Panc1 (cell line): ENCODE data around the gene KNCN. TPM values are rescaled to one million over a fixed set of nuclear protein-coding genes. Genes with fewer than 3 reads are reported as not detected.

Source experiments
- ATAC-seq: fragments of 200-7000 bp; cut with Tn5 transposase; 2 replicates; pipeline ENCODE4 v1.9.1; 2020; ENCODE audit warnings: mild to moderate bottlenecking, moderate library complexity
- BruUV-seq: library from RNA; stranded (reverse); fragments of 400-500 nt; replicated peaks from 2 replicates; lab custom pipeline; 2021; lab: Mats Ljungman, UMichigan
- CTCF ChIA-PET: fragments of 300-600 bp; sonication (Branson Sonifier 250); formaldehyde crosslinking; loops from one replicate; lab custom pipeline; 2022; ENCODE audit warnings: antibody characterized with exemption; lab: Charles Lee
- POLR2A ChIA-PET: fragments of 300-600 bp; sonication (Branson Sonifier 250); formaldehyde crosslinking; loops from one replicate; lab custom pipeline; 2022; ENCODE audit warnings: antibody characterized with exemption; lab: Charles Lee
- DNase-seq: peaks from one replicate; pipeline ENCODE4 v3.0.0-alpha.2; 2010; ENCODE audit warnings: low read depth, low spot score
- H3K27ac ChIP-seq: 2 replicates; pipeline ENCODE4 v1.5.1; 2011; ENCODE audit warnings: mild to moderate bottlenecking, low read length, inconsistent platforms
- H3K27me3 ChIP-seq: fragments of 200-500 bp; sonication (Bioruptor generic); 2 replicates; pipeline ENCODE4 v1.6.0; 2014; ENCODE audit warnings: low read length, inconsistent platforms; ENCODE audit not compliant: control insufficient read depth, insufficient read depth
- H3K36me3 ChIP-seq: fragments of 200-500 bp; sonication (Bioruptor generic); 2 replicates; pipeline ENCODE4 v1.5.1; 2014; ENCODE audit warnings: inconsistent platforms, mild to moderate bottlenecking, low read length, moderate library complexity; ENCODE audit not compliant: control insufficient read depth, insufficient read depth
- H3K4me1 ChIP-seq: 2 replicates; pipeline ENCODE4 v1.5.1; 2011; ENCODE audit warnings: inconsistent platforms, mild to moderate bottlenecking, low read length, moderate library complexity; ENCODE audit not compliant: control insufficient read depth, insufficient read depth
- H3K4me3 ChIP-seq, 2 experiments: 2 replicates each; pipeline ENCODE4 v1.5.1; 2011 to 2012; ENCODE audit warnings: low read depth in 2 of 2, low read length in 2 of 2, mild to moderate bottlenecking in 2 of 2, inconsistent platforms in 1 of 2, moderate library complexity in 1 of 2
- H3K9me3 ChIP-seq: fragments of 200-500 bp; sonication (Bioruptor generic); 2 replicates; pipeline ENCODE4 v1.5.1; 2014; ENCODE audit warnings: low read depth, mild to moderate bottlenecking, inconsistent platforms, low read length, moderate library complexity; ENCODE audit not compliant: control insufficient read depth, insufficient read depth
- POLR2AphosphoS5 ChIP-seq: IDR thresholded peaks from 2 replicates; pipeline ENCODE4 v1.6.1; 2012; ENCODE audit warnings: mild to moderate bottlenecking, low read depth, low read length, moderate library complexity
- SIN3A ChIP-seq: IDR thresholded peaks from 2 replicates; pipeline ENCODE4 v1.6.1; 2012; ENCODE audit warnings: low read depth, mild to moderate bottlenecking, low read length, moderate library complexity, borderline replicate concordance; ENCODE audit not compliant: insufficient read depth
- TCF7L2 ChIP-seq: IDR thresholded peaks from 2 replicates; pipeline ENCODE4 v1.6.1; 2011; ENCODE audit warnings: mild to moderate bottlenecking, low read depth, low read length, inconsistent platforms
- in situ Hi-C: cut with HindIII; loops from 2 replicates; pipeline ENCODE4 v1.10.0; 2016; ENCODE audit warnings: low sequenced_read_pairs, low pct_unique_long_range_greater_than_20kb
- intact Hi-C: fragments of 100-400 bp; cut with micrococcal nuclease; formaldehyde crosslinking; loops from one replicate; pipeline ENCODE4 v1.10.0; 2022; ENCODE audit not compliant: unreplicated experiment
- total RNA-seq: library from RNA; stranded (reverse); gene quantifications from one replicate; pipeline ENCODE4 v1.2.1, GENCODE V29; 2021; ENCODE audit not compliant: unreplicated experiment
- TF ChIP-seq, protein P1 (sequence below), 2 experiments: IDR thresholded peaks; 2 replicates each; pipeline ENCODE4 v1.6.1; 2011 to 2012; ENCODE audit warnings: low read depth in 2 of 2, control low read depth in 1 of 2, low read length in 1 of 2, mild to moderate bottlenecking in 1 of 2, moderate library complexity in 1 of 2; ENCODE audit not compliant: insufficient read depth in 1 of 2
- TF ChIP-seq, protein P2 (sequence below): fragments of 450-650 bp; IDR thresholded peaks from 2 replicates; pipeline ENCODE4 v1.5.1; 2017; ENCODE audit warnings: mild to moderate bottlenecking

KNCN gene
- total RNA-seq, 1 experiment from 2014 or later: not detected

- ChIA-PET POLR2A (no interaction called here), CTCF (no interaction called here)
- BruUV-seq: no TSS peak
- H3K27ac ChIP-seq: no peak overlapping the region
- ATAC-seq (peak; percentile 36; the same call in 1 of the 2 replicates), DNase-seq (no peak)
- peaks cover 4% of the 10 kb centered on the region for H3K4me1 ChIP-seq
- TF ChIP-seq POLR2AphosphoS5 (no peak), SIN3A (no peak), TCF7L2 (no peak)
- TF ChIP-seq, protein P1, sequence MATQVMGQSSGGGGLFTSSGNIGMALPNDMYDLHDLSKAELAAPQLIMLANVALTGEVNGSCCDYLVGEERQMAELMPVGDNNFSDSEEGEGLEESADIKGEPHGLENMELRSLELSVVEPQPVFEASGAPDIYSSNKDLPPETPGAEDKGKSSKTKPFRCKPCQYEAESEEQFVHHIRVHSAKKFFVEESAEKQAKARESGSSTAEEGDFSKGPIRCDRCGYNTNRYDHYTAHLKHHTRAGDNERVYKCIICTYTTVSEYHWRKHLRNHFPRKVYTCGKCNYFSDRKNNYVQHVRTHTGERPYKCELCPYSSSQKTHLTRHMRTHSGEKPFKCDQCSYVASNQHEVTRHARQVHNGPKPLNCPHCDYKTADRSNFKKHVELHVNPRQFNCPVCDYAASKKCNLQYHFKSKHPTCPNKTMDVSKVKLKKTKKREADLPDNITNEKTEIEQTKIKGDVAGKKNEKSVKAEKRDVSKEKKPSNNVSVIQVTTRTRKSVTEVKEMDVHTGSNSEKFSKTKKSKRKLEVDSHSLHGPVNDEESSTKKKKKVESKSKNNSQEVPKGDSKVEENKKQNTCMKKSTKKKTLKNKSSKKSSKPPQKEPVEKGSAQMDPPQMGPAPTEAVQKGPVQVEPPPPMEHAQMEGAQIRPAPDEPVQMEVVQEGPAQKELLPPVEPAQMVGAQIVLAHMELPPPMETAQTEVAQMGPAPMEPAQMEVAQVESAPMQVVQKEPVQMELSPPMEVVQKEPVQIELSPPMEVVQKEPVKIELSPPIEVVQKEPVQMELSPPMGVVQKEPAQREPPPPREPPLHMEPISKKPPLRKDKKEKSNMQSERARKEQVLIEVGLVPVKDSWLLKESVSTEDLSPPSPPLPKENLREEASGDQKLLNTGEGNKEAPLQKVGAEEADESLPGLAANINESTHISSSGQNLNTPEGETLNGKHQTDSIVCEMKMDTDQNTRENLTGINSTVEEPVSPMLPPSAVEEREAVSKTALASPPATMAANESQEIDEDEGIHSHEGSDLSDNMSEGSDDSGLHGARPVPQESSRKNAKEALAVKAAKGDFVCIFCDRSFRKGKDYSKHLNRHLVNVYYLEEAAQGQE (IDR thresholded peaks at IDR 0.05; ENCODE audit: insufficient read depth in 1 of 2, low read depth in 2 of 2, low read length in 1 of 2): no peak
- TF ChIP-seq, protein P2, sequence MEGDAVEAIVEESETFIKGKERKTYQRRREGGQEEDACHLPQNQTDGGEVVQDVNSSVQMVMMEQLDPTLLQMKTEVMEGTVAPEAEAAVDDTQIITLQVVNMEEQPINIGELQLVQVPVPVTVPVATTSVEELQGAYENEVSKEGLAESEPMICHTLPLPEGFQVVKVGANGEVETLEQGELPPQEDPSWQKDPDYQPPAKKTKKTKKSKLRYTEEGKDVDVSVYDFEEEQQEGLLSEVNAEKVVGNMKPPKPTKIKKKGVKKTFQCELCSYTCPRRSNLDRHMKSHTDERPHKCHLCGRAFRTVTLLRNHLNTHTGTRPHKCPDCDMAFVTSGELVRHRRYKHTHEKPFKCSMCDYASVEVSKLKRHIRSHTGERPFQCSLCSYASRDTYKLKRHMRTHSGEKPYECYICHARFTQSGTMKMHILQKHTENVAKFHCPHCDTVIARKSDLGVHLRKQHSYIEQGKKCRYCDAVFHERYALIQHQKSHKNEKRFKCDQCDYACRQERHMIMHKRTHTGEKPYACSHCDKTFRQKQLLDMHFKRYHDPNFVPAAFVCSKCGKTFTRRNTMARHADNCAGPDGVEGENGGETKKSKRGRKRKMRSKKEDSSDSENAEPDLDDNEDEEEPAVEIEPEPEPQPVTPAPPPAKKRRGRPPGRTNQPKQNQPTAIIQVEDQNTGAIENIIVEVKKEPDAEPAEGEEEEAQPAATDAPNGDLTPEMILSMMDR: no peak
- H3K27me3 ChIP-seq: no peaks in the 10 kb centered on the region
- in situ Hi-C loops (no loop called here), intact Hi-C loops (no loop called here)
- no peaks in the 10 kb centered on the region for H3K9me3 ChIP-seq
- no peak overlapping the region for H3K4me3 ChIP-seq
- no peaks in the 10 kb centered on the region for H3K36me3 ChIP-seq
Measured at GRCh38 chr1:46520063-46520911, 31.2 kb downstream of the KNCN start.

DNA sequence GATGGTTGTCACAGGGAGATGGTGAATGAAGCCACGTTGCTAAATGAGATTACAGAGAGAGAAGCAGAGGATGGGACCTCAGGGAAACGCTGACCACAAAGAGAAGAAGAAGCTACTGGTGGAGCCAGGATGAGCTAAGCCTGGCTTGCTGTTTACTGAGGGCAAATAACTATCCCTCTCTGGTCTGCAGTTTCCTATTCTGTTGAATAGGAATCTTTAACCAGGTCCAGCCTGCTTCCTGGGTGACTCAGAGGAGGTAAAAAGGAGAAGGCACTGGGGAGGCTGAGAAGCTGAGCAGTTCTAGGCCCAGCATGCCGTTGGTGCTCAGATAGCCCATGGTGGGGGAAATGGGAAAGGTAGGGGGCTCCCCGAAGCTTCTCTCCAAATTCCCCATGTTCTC, 32.2 kb downstream of the KNCN start:
- CTCF ChIA-PET: interaction anchor here (0.6 kb wide), 1 partner anchor 115 kb away, joined by 3 read pairs; no protein-coding TSS in a partner anchor
- Histone ChIP-seq H3K4me3 (no peak overlapping the region), H3K4me1 (peaks cover 4% of the 10 kb centered on the region), H3K27ac (no peak overlapping the region), H3K36me3 (no peaks in the 10 kb centered on the region), H3K9me3 (no peaks in the 10 kb centered on the region), H3K27me3 (no peaks in the 10 kb centered on the region)
- DNase-seq: no peak
- no peak for ATAC-seq
- TF ChIP-seq, protein P2: no peak
- TF ChIP-seq SIN3A (no peak), POLR2AphosphoS5 (no peak), TCF7L2 (no peak)
- TF ChIP-seq, protein P1 (IDR thresholded peaks at IDR 0.05; ENCODE audit: insufficient read depth in 1 of 2, low read depth in 2 of 2, low read length in 1 of 2): no peak
- intact Hi-C loops: no loop called here
- in situ Hi-C loops: no loop called here
- POLR2A ChIA-PET: no interaction called here
- no TSS peak for BruUV-seq
